GM18858 (cell line): Measurements from ENCODE around the gene CLDN25.
"Not testable (repeated sequence)": the region's sequence is repeated elsewhere in the genome, so short reads cannot be mapped to it uniquely, and the experiment has no call there.

Experiments
- ATAC-seq: cut with Tn5 transposase; IDR thresholded peaks from one replicate; pipeline ENCODE4 v1.9.1; 2021; ENCODE audit not compliant: unreplicated experiment

CLDN25 gene

GRCh38 chr11:113779496-113779895, at the start of gene CLDN25:
CLDN25 (plus strand) TSS chr11:113779796; CDS start chr11:113779796, 0 bp downstream.
- no peak for ATAC-seq

GRCh38 chr11:113730887-113731726, 48.5 kb upstream of the CLDN25 start:
- no peak for ATAC-seq

- no peak for ATAC-seq
Measured at GRCh38 chr11:113732092-113732491, 47.5 kb upstream of the CLDN25 start.

GRCh38 chr11:113736323-113736722, 43.3 kb upstream of the CLDN25 start:
- ATAC-seq, result no peak

- ATAC-seq, result no peak
Measured at GRCh38 chr11:113752932-113753331, 26.7 kb upstream of the CLDN25 start.

- ATAC-seq, result no peak
Measured at GRCh38 chr11:113760241-113760640, 19.4 kb upstream of the CLDN25 start.

GRCh38 chr11:113763040-113763439, 16.6 kb upstream of the CLDN25 start:
- ATAC-seq, result not testable (repeated sequence)

- no peak for ATAC-seq
Measured at GRCh38 chr11:113764527-113765219, 14.9 kb upstream of the CLDN25 start.

- ATAC-seq, result no peak
Measured at GRCh38 chr11:113771964-113772363, 7.6 kb upstream of the CLDN25 start.

- ATAC-seq, result no peak
Measured at GRCh38 chr11:113773092-113773415, 6.5 kb upstream of the CLDN25 start.

GRCh38 chr11:113773416-113774173, 6.0 kb upstream of the CLDN25 start, which contains the start of gene ZW10:
ZW10 (minus strand) TSS chr11:113773692; CDS start chr11:113773666, 26 bp downstream.
- peak; percentile 94 for ATAC-seq

GRCh38 chr11:113774174-113774503, 5.5 kb upstream of the CLDN25 start:
- no peak for ATAC-seq

- no peak for ATAC-seq
Measured at GRCh38 chr11:113778111-113778910, 1.3 kb upstream of the CLDN25 start.

- no peak for ATAC-seq
Measured at GRCh38 chr11:113781682-113782081, 2.1 kb downstream of the CLDN25 start.

GRCh38 chr11:113782134-113782533, 2.5 kb downstream of the CLDN25 start:
- ATAC-seq, result no peak

GRCh38 chr11:113789016-113789415, 9.4 kb downstream of the CLDN25 start:
- not testable (repeated sequence) for ATAC-seq

- ATAC-seq, result no peak
Measured at GRCh38 chr11:113789675-113790320, 10.2 kb downstream of the CLDN25 start.

- peak; percentile 77 for ATAC-seq
Measured at GRCh38 chr11:113796663-113797259, 17.2 kb downstream of the CLDN25 start.

GRCh38 chr11:113802621-113803020, 23.0 kb downstream of the CLDN25 start:
- ATAC-seq, result no peak

GRCh38 chr11:113805640-113806039, 26.0 kb downstream of the CLDN25 start:
- no peak for ATAC-seq
